Measurements from ENCODE around the gene PARD3B. TPM values are rescaled to one million over a fixed set of nuclear protein-coding genes. Genes with fewer than 3 reads are reported as not detected.

Gene PARD3B
- polyA plus RNA-seq, 3 donors: 2.0 to 13.6 (median 5.0) TPM

GRCh38 chr2:204635478-204635877, 90.2 kb downstream of the PARD3B start:
- H3K27ac ChIP-seq (ENCODE audit: low read depth, low read length): no peak overlapping the region

DNA sequence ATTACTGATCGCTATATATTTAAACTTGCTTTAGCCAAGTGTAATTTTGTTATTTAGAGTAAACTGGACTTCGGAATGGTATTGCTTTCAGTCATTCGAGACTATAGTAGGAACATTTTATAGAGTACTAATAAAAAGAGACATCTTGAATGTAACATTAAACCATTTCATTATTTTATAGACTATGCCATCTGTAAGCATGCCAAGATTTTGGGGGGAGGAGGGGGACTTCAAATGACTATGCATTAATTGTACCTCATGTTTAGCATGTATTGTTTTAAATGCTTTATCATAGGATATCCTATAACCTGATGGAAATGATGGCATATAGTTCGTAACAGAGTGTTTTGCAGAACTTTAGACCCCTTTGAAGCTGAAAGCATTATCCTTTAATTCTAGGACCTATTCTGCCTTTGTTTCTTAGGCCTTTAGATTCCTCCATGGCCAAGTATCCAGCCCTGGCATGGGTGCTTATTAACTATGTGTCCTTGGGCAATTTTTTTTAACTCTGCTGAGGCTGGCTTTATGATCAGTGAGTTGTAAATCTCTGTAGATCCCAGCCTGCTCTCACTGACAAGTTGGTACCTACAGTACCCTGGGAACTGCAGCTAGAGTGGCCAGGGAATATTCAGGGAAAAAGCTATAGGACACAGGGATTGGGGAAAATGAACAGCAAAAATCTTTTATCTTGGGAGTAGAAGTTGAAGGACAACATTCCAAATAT, 93.4 kb downstream of the PARD3B start:
- 91 to 94% (median 93%) methylated on average over 4 of the region's 4 CpGs for WGBS, 3 donors
- no peak overlapping the region for H3K27ac ChIP-seq (ENCODE audit: low read depth, low read length)

More at GRCh38 chr2:204635478-204635877, 90.2 kb downstream of the PARD3B start:
- 57 to 74% (median 58%) methylated on average over 3 of the region's 3 CpGs for WGBS, 3 donors

DNA sequence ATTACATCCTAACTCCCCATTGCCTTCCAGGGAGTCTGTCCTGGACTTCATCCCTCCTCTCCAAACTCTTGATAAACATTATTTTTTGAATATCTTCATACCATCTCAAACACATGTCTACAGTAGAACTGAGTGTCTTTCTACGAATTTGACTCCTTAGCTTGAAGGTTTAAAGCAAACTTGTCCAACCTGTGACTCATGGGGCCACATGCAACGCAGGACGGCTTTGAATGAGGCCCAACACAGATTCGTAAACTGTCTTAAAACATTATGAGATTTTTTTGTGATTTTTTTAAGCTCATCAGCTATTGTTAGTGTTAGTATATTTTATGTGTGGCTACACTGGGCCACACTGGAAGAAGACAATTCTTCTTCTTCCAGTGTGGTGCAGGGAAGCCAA, 98.1 kb downstream of the PARD3B start:
- whole genome bisulfite sequencing, 3 donors: 82 to 92% (median 88%) methylated on average over 4 of the region's 4 CpGs
- no peak overlapping the region for H3K27ac ChIP-seq (ENCODE audit: low read depth, low read length)

DNA sequence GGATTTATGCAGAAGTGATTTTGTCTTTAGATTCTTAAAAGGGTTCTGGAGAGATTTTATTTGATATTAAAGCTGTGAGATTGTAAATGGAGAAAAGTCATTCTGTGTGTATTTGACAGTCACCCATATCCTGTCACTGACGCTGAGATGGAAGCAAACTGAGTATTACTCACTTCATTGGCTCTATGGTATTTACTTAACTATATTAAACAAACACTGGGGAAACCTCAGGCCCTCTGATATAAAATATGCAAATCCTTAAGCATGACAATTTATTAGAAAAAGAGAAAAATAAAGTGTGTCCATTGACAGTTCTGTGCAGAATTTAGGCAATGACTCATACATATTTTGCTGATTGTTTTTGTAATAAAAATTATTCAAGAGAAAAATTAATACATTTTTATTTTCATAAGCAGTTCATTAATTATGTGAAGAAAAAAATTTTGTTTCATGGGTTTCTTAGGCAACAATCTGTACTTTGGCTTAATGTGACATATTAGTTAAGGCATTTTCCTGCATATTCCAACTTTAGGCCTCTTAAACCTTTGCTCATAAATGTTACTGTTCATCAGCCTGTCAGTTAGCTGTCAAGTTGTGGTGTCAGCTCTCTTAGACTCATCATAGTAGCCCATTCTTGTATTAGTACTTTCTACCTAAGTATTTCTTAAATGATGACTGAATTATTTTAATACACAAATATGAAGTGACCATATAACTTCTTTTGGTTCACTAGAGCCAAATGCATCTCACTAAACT, 99.9 kb downstream of the PARD3B start:
- 23 to 54% (median 27%) methylated on average over 1 of the region's 1 CpG for WGBS, 3 donors
- H3K27ac ChIP-seq (ENCODE audit: low read depth, low read length): no peak overlapping the region

DNA sequence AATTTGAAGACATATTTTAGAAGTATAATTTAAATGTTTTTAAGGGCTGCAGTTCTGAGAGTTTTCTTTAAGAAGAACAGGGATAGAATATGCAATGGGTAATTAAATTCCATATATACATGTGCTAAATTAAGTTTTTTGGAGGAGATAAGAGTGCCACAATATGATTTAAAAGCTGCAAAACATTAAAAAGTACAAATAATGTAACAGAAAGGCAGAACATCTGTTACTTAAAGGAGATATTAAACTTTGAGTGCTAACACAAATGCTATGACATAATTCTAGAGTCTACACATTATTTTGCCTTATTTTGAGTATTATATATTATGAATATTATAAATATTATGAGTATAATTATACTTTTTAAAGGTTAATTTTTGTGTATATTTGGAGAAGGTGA, 102.4 kb downstream of the PARD3B start:
- H3K27ac ChIP-seq (ENCODE audit: low read depth, low read length): no peak overlapping the region

GRCh38 chr2:204650611-204651010, 105.3 kb downstream of the PARD3B start:
- no peak overlapping the region for H3K27ac ChIP-seq (ENCODE audit: low read depth, low read length)

DNA sequence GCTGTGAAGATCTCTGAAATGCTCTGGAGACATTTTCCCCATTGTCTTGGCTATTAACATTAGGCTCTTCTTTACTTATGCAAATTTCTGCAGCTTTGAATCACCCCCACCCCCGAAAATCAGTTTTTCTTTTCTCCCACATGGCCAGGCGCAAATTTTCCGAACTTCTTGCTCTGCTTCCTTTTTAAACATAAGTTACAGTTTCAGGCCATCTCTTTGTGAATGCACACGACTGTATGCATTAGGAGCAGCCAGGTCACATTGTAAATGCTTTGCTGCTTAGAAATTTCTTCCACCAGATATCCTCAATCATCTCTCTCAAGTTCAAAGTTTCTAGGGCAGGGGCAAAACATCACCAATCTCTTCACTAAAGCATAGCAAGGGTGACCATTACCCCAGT, 106.8 kb downstream of the PARD3B start:
- WGBS, 3 donors: 93 to 96% (median 95%) methylated on average over 4 of the region's 4 CpGs
- H3K27ac ChIP-seq (ENCODE audit: low read depth, low read length): no peak overlapping the region

GRCh38 chr2:204654669-204655068, 109.4 kb downstream of the PARD3B start:
- WGBS, 3 donors: 67 to 83% (median 81%) methylated on average over 1 of the region's 1 CpG
- no peak overlapping the region for H3K27ac ChIP-seq (ENCODE audit: low read depth, low read length)

GRCh38 chr2:204655101-204655500, 109.8 kb downstream of the PARD3B start:
- 82 to 95% (median 87%) methylated on average over 2 of the region's 2 CpGs for WGBS, 3 donors
- H3K27ac ChIP-seq (ENCODE audit: low read depth, low read length): no peak overlapping the region

- H3K27ac ChIP-seq (ENCODE audit: low read depth, low read length): no peak overlapping the region
- 87 to 94% (median 90%) methylated on average over 3 of the region's 3 CpGs for WGBS, 3 donors
Measured at GRCh38 chr2:204655626-204656025, 110.4 kb downstream of the PARD3B start.

GRCh38 chr2:204657024-204657423, 111.7 kb downstream of the PARD3B start:
- no peak overlapping the region for H3K27ac ChIP-seq (ENCODE audit: low read depth, low read length)
- 88 to 100% (median 95%) methylated on average over 1 of the region's 1 CpG for WGBS, 3 donors

DNA sequence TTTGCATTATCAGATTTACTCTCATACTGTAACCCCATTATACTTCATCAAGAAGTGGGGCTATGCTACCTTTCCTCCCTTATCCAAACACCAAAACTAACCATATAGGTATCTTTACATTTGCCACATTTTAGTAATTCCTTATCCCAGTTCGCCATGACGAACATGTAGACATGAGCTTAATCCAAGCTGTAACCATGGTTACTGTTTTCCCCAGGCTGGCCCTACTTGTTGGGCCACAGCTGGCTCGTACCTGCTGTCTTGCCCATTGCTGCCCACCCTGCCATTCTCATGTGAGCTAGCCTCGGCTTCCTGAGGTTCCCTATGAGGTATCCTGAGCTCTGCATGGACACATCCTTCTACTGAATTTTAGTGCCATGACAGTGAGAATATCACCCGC, 117.7 kb downstream of the PARD3B start:
- no peak overlapping the region for H3K27ac ChIP-seq (ENCODE audit: low read depth, low read length)
- 92 to 97% (median 96%) methylated on average over 5 of the region's 5 CpGs for WGBS, 3 donors

DNA sequence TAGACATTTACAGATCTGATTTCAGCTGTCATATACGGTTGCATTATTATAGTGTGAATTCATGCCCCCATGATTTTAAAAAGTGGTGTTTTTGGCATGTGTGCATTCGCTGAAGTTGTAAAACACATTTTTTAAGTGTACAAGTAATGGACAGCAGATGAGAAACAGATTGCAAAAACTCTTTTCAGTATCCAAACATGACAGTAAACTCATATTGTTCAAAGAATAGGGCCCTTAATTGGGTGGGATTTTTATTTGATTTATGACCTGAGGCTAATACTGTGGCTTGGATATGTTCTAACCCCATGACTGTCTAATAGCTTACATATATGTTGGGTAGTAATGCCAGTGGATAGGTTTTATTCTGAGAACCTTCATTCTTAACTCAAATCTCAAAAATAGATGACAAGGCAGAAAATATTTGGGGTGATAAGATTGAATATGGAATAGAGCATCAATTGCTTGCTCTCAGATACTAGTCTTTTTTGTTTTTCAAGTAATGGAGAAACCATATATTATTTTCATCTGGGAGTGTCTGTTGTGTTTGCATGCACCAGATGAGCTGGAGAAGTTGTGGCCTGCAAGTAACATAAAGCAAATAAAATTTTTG, 118.6 kb downstream of the PARD3B start:
- H3K27ac ChIP-seq (ENCODE audit: low read depth, low read length): no peak overlapping the region
- WGBS, 3 donors: 52 to 81% (median 79%) methylated on average over 2 of the region's 2 CpGs

DNA sequence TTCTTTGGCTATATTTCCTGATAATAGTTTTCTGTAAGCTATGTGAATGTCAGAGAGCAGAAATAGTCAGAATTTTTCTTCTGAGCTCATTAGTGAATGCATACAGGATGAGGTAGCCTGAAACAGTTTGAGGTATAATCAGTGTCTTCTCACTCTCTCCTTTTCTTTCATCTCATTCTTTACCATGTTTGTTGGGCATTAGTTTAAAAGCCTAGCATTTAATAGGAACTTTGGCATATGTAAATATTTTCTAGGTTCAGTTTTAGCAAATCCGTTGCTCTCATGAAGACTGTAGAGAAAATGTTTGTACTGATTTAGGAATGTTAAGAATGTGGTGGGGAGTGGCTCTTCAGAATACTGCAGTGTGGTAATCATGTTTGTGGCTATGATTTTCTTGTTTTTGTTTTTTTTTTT, 119.4 kb downstream of the PARD3B start:
- no peak overlapping the region for H3K27ac ChIP-seq (ENCODE audit: low read depth, low read length)
- 45 to 66% (median 53%) methylated on average over 1 of the region's 1 CpG for WGBS, 3 donors

- no peak overlapping the region for H3K27ac ChIP-seq (ENCODE audit: low read depth, low read length)
- WGBS, 3 donors: 49 to 63% (median 59%) methylated on average over 1 of the region's 1 CpG
Measured at GRCh38 chr2:204665207-204665606, 119.9 kb downstream of the PARD3B start.

GRCh38 chr2:204665771-204666170, 120.5 kb downstream of the PARD3B start:
- H3K27ac ChIP-seq (ENCODE audit: low read depth, low read length): no peak overlapping the region
- WGBS, 3 donors: 93 to 97% (median 96%) methylated on average over 2 of the region's 2 CpGs

GRCh38 chr2:204667990-204668389, 122.7 kb downstream of the PARD3B start:
- 78 to 89% (median 87%) methylated on average over 2 of the region's 2 CpGs for WGBS, 3 donors
- no peak overlapping the region for H3K27ac ChIP-seq (ENCODE audit: low read depth, low read length)

- no peak overlapping the region for H3K27ac ChIP-seq (ENCODE audit: low read depth, low read length)
- 66 to 82% (median 72%) methylated on average over 3 of the region's 3 CpGs for WGBS, 3 donors
Measured at GRCh38 chr2:204669382-204669781, 124.1 kb downstream of the PARD3B start.

DNA sequence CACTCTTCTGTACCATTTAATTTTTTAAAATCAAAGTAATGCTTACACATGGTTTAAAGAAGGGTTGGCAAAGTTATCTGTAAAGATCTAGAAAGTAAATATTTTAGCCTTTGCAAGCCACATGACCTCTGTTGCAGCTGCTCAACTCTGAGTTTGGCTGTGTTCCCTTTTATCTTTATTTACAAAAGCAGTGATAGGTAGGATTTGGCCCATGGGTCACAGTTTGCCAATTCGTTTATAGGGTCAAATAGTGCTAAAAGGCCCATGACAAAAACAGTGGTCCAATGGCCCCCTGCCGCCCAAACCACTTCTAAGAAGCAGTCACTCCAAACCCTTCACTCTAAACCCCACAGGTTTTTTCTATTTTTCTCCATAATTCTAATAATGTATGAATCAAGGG, 124.8 kb downstream of the PARD3B start:
- no peak overlapping the region for H3K27ac ChIP-seq (ENCODE audit: low read depth, low read length)
- WGBS, 3 donors: 35 to 75% (median 72%) methylated on average over 2 of the region's 2 CpGs

All from adipose tissue (tissue), 3 donors.